ENCODE measurements around the gene ZNF326.
"Not testable (repeated sequence)": the region's sequence is repeated elsewhere in the genome, so short reads cannot be mapped to it uniquely, and the experiment has no call there.

The ZNF326 gene

DNA sequence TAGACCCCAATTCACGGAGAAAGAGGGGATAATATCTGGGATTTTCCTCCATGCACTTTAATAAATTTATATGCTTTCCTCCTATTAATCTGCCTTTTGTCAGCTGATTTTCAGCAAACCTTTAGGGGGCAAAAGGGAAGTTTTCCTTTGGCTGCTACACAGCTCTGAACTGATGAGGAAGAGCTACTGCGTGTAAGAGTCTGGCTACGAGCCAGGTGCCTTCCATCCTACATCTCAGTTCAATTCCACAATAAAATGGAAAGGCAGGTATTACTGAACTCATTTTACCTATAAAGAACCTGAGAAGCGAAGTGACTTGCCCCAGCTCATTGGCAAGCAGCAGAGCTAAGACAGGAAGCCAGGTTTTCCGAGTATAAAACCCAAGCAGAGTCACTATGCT is 28.3 kb upstream of the ZNF326 start:
- DNase-seq (ENCODE audit: low read depth) = no peak

DNA sequence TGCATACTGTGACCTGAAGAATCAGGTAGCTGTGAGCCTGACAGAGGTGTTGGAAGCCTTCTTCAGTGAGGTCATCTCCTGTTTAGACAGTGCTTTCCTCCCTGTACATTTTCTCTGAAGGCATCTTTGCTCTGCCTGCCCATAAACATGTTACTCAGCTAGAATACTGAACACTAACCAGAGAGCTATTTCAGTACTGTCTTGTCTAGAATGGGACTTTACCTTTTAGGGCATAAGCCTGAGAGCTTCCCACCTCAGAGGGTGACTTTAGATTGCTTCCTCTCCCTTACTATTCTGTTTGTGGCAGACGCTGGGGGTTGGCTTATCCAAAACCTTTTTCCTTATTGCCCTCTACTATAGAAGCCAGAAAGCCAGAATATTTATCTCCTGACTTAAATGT is 23.3 kb upstream of the ZNF326 start:
- no peak for DNase-seq (ENCODE audit: low read depth)

DNA sequence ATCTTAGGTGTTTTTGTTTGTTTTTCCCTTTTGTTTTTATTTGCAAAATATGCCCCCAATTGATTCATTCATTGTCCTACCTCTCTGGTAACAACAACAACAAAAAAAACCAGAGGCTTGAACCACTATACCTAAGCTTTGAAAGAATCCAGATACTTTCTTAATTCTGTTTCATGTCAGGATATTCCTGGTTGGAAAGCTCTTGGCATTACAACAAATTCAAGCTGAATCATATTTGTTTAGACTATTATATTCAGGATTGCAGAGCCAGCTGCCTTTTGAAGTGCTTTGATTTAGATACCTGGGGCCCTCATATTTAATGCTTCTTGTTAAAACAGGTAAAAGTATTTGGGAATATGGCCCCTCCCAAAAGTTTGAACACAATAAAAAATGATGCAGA is 22.9 kb upstream of the ZNF326 start:
- DNase-seq (ENCODE audit: low read depth) = no peak

DNA sequence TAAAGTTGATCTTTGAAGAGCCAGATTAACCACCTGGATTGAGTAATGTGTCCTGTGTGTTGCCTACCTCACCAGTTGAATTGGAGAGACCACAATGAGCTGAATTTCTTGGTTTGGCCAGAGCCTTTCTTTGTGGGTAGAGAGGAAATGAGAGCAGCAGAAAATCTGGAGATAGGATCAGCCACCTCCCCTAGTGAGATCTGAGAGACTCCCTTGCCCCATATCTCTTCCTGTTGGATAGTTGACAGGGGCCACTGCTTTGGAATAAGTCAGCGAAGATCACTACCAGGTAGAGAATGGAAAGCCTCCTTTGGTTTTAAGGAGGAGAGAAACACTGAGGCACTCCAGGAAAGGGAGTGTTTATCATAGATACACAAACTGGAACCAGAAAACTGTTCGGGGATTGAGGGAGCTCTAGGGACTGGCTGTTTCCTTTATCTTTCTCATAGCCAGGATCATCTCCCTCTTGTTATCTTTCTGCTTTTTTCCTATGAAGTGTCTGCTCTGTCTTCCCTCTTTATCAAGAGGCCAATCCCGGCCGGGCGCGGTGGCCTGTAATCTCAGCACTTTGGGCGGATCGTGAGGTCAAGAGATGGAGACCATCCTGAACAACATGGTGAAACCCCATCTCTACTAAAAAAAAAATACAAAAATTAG is 21.3 kb upstream of the ZNF326 start:
- no peak for DNase-seq (ENCODE audit: low read depth)

DNA sequence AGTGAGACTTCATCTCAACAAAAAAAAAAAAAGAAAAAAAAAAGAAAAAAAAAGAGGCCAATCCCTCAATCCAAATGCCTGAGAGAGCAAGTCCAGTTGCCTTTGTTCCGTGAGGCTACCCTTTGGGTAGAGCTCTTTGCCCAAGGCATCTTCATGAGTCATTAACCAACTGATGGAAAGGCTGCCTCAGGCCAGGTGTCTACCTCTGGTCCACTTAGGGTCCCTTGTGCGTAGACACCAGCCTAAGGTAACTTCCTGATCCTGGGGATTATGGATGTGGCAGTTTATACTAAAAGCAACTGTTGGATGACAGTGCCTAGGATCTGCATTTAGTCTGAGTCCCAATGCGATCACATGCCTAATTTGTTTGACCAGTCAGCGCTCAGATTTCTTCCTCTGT is 20.7 kb upstream of the ZNF326 start:
- no peak for DNase-seq (ENCODE audit: low read depth)

DNA sequence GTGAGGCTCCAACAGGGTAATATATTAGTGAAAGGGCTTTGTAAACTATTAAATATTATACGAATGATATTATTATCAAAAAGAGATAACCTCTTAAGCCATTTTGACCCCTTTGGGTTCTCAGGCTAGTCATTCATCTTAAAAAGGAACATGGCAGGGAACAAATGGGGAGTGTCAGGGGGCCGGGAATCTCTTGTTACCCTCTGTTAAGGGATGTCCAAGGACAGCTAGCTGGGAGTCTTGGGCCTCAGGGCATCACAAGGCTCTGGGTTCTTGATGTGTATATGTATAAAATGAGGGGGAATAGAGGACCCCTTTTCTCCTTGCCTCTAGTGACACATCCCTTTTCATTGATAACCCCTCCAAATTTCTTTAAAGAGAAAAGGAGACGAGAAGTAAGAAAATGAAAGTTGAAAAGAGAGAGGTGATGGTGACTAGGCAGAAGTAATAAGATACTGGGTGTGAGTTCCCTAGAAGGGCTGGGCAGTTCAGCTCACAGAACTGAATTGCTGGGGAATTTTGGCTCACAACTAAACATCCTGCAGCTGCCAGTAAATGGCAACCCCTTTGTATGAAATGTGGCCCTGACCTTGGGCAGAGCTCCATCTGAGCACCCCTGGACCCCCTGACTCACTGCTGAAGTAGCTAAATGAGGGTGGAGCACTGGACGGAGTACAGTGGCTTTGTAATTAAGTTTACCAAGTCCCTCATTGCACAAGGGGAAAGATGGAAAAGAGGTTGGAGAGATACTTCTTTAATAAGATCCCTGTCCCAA is 20.0 kb upstream of the ZNF326 start:
- DNase-seq (ENCODE audit: low read depth) = peak; percentile 77

DNA sequence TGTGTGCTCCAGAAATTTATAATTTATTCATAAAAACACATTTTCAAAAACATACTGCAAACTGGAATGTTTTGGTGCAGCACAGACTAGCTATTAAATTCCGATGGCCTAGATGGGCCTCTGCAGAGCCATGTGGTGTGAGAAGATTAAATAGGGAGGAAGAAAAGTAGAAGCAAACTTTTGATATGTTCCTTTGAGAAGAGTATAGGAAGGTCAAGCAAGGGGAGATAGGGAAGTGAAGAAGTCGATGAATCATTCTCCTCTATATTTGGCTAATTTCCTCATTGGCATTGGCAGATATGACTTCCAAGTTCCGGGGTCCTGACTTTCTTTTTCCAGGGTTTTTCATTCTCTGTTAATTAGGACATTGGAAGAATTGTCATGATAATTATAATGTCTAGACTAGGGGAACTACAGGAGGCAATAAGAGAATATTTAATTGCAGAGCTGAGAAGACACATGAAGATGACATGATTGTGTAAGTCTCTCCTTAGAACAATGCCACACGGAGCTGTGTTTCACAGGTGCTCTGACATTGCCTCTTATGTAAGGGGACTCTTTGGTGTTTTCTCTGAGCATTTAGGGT is 19.3 kb upstream of the ZNF326 start:
- no peak for DNase-seq (ENCODE audit: low read depth)

DNA sequence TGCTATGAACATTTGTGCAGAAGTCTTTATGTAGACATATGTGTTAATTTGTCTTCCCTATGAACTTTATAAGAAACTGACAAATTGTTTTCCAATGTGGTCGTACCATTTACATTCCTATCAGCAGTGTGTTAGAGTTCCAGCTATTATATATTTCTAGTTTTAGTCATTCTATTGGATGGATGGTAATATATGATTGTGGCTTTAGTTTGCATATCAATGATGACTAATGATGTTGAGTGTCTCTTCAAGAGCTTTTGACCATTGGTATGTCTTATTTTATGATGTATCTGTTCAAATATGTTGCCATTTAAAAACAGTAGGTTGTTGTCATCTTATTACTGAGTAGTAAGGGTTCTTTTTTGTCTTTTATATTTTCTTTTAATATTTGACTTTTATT is 16.2 kb upstream of the ZNF326 start:
- no peak for DNase-seq (ENCODE audit: low read depth)

DNA sequence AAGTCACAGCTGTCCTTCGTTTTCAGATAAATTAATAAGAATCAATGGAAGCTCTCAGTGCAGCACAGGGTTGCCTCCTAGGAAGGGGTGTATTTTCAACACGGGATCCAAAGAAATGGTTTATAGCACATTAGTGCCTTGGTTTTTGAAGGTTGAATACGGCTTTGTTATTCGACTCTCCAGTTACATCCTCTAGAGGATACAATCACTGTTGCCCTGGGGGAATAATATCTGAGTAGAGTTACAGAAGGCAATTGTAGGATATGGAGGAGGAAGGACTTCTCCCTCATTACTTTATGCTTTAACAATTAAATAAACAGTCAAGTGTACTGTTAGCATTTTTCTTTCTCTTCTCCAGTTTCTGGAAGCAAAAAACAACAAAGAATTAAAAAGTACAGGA is 14.3 kb upstream of the ZNF326 start:
- no peak for DNase-seq (ENCODE audit: low read depth)

DNA sequence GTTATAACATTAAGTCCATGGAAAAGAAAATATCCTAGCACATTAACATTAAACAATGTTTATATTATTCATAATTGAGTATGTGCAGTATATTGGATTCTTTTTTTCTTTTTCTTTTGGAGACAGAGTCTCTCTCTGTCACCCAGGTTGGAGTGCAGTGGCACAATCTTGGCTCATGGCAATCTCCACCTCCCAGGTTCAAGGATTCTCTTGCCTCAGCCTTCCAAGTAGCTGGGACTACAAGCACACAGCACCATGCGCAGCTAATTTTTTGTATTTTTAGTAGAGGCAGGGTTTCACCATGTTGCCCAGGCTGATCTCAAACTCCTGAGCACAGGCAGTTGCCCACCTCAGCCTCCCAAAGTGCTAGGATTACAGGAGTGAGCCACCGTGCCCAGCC is 12.1 kb upstream of the ZNF326 start:
- not testable (repeated sequence) for DNase-seq (ENCODE audit: low read depth)

DNA sequence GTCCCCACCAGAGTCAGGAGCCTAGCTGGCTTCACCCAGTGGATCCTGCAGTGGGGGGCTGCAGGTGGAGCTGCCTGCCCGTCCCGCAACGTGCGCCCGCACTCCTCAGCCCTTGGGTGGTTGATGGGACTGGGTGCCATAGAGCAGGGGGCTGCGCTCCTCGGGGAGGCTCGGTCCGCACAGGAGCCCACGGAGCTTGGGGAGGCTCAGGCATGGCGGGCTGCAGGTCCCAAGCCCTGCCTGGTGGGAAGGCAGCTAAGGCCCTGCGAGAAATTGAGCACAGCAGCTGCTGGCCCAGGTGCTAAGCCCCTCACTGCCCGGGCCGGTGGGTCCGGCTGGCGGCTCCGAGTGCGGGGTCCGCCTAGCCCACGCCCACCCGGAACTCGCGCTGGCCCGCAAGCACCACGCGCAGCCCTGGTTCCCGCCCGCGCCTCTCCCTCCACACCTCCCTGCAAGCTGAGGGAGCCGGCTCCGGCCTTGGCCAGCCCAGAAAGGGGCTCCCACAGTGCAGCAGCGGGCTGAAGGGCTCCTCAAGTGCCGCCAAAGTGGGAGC is 10.3 kb upstream of the ZNF326 start:
- not testable (repeated sequence) for DNase-seq (ENCODE audit: low read depth)

DNA sequence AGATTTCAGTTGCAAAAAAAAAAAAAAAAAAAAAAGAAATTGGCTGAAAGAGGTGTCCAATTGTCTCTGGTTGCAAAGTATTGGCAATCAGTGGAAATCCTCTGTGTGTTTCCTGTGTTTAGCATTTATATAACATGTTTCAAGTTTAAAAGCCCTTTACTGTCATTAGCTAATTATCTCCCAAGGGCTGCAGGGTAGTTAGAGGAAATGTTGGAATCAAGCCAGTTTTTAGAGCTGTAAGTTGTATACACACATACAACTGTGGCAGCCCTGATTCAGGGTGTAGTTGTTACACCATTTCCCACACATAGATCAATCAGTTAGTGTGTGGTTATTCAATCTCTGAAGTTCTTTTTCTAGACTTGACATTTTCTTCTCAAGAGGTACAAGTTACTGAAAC is 8.9 kb upstream of the ZNF326 start:
- DNase-seq (ENCODE audit: low read depth) = no peak

DNA sequence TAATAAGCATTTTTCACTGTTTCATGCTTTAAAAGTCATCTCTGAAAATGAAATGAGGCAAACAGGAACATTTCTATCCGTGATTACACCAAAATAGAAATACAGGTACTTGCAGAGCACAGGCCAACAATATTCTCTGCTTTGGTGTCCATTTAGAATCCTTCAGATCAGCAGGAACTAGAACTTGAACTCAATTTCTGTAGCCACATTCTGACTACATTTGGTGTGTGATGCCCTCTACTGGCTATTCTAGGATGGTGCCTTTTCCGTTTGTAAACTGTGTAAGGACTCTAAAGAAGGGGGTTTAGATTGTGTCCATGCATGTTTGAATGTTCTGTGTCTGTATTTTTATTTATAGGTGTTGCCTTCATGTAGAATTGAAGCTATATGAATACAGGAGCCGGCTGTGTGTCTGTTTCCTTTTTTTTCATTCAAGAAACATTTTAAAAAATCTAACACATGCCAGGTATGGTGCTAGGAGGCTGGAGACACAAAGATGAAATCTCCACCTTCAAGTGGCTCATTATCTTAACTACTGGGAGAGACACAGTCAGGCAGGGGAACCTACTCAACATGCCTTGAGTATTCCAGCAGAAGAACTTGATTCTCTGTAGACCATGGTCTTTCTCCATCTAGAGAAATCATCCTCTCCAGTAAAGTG is 7.6 kb upstream of the ZNF326 start:
- peak; percentile 52 for DNase-seq (ENCODE audit: low read depth)

DNA sequence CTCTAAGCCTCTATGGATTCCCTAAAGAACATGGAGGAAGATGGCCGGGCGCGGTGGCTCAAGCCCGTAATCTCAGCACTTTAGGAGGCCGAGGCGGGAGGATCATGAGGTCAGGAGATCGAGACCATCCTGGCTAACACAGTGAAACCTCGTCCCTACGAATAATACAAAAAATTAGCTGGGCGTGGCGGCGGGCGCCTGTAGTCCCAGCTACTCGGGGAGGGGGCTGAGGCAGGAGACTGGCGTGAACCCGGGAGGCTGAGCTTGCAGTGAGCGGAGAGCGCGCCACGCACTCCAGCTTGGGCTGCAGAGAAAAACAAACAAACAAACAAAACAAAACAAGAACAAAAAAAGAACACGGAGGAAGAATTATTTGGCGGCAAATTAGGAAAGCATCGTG is 5.8 kb upstream of the ZNF326 start:
- no peak for DNase-seq (ENCODE audit: low read depth)

DNA sequence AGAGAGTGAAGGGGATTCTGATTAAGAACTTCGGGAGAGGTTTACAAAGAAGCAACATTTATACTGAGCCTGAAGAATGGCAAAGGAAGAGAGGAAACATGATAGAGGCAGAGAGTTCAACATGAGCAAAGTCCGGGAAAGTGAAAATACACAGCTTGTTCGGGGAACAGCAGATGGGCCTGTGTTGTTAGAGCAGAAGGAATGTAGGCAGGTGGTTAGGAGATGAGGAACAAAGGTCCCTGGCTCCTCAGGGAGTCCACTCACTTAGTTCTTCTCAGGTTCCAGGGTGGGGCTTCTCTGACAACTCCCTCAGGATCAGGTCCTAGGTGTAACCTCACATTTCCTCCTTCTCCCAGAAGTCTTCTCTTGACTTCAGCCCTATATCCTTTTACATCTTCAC is 5.1 kb upstream of the ZNF326 start:
- no peak for DNase-seq (ENCODE audit: low read depth)

DNA sequence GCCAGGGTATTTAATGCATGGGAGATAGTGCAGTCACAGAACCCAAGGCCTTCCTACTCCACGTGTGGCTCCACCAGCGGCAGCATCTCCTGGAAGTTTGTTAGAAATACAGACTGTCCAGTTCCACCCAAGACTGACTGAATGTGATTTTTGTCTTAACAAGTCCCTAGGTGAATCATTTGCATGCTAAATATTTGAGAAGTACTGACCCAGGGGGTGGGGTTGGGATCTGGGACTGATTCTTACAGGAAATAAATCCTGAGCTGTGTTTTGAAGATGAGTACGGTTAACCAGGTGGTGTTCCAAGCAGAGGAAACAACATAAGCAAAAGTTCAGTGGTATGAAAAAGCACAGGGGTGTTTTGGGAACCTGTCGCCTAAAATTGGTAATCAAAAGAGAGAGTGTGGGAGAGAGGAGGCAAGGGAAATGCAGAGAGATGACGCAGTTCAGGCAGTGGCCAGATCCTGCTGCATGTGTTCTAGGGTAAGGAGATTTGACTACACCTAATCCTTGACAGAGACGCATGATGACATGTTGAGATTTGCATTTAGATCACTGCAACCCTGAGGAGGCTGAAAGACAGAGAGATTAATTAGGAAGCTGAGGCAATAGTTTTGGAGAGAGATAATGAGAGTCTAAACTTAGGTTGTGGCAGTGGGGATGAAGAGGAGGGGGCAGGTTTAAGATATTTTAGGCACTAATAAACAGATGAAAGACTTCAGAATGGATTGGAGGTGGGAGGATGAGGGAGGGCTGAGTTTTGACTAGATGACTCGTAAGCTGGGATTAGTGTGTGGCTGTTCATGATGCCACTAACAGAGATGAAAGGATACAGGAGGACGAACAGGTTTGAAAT is 3.7 kb upstream of the ZNF326 start:
- DNase-seq (ENCODE audit: low read depth) = no peak

DNA sequence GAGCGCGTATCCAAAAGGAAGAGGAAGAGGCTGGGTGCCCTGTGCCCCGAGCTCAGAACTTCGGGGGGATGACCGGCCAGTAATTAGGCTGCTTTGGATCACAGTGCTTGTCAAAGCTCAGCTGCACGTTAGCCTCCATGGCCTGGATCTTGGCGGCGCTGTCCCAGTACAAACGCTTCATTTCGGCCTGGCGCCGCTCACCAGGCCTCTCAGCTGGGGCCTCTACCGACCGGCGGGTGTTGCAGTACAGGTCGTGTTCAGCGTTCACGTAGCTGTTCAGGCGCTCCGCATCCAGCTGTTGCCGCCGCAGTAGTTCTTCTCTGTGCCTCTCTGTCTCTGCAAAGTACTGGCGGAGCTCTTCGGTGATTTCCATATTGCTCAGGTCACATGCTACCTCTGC is 1.4 kb upstream of the ZNF326 start:
- DNase-seq (ENCODE audit: low read depth) = no peak

DNA sequence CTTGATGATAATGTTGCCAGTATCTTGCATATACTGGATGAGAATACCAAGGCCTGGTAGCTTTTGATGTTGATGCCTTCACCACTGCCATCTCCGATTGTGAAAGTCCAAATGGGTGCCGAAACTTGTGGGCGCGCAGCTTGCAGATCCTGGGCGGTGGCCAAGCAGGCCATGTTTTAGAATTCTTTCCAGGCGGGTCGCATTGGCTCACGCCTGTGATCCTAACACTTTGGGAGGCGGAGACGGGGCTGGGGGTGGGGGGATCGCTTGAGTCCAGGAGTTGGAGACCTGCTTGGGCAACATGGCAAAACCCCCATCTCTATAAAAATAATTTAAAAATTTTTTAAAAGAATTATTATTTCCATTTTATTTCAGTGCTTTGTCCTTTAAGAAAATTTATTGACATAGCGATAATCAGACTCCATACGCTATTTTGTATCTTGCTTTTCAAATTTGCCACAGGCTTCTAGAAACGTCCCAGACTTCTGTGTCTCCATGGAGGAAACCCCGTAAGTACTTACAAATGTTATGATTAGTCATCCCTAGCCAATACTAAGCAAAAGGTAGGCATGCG is 592 bp upstream of the ZNF326 start:
- no peak for DNase-seq (ENCODE audit: low read depth)

DNA sequence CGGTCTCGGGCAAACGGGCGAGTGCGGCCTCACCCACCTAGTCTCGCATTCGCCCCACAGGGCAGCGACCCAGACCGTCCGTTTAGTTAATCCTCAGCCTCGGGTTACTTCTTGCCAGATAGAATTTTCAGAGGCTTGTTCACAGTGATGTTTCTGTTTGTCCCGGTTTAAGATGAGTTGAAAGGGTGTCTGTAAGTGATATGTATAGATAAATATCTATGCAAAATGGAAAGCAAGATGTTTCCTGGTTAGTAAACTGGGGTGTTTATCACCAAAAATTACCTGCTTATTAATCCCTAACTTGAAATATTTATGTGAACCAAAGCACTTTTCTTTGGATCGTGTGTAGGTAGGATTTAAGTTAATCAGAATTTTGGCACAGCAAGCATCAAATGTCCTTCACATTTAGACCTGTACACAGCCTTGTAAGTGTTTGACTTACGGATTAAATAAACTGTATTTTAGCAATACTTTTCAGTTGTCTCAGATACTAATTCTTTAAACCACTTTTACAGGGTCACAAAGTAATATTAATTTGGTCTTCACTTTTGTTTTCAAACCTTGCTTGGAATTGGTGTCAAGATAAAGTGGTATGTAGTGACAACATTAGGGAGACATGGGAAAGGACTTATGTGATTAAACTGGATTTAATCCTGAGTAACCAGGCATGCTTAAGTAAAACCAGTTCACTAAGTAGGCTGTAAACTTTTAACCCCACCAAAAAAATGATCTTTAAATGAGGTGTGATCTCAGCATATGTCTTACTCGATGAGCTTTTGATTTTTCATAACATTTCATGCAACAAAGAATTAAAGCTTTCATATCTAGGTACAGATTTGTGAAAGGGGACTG is 914 bp downstream of the ZNF326 start:
- peak; percentile 27 for DNase-seq (ENCODE audit: low read depth)

DNA sequence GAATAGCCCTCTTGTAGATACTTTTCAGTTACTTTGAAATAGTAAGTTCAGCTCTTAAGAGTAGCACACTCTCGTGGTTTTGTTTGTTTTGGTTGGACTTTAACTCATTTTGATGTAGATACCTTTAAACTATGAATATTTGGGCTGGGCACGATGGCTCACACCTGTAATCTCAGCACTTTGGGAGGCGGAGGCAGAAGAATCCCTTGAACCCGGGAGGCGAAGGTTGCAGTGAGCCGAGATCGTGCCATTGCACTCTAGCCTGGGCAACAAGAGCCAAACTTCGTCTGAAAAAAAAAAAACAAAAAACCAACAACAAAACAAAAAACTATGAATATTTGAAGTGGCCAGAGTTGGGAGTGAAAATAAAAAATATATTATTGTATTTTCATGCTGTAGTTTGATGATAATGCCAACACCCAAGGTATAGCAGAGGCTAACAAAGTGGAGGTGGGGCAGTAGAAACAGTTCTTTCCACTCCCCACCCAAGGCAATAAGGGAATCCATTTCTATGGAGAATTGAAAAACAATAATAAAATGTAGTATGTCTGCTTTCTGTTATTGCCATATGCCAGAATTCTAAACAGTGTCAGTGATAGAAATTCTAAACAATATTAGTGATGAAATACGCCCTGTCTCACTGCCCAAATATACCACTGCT is 1.7 kb downstream of the ZNF326 start:
- DNase-seq (ENCODE audit: low read depth) = no peak
